ENCODE measurements around the gene PTPRZ1.

GRCh38 chr7:121957626-121958025 lies 84.7 kb downstream of the PTPRZ1 start:
- TF ChIP-seq HDAC2 (IDR thresholded peaks at IDR 0.05), result no peak
- no peak for TF ChIP-seq BHLHE40 (IDR thresholded peaks at IDR 0.05; ENCODE audit: low read depth, low read length)
- no peak for TF ChIP-seq CTCF (IDR thresholded peaks at IDR 0.05)
- TF ChIP-seq JUN (IDR thresholded peaks at IDR 0.05), result no peak
- no peak for TF ChIP-seq REST (IDR thresholded peaks at IDR 0.05)
- no peak for TF ChIP-seq E2F6 (IDR thresholded peaks at IDR 0.05; ENCODE audit: borderline replicate concordance, low read depth)
- TF ChIP-seq MYC (IDR thresholded peaks at IDR 0.05; ENCODE audit: borderline replicate concordance, low read length), result no peak
- TF ChIP-seq POLR2A (IDR thresholded peaks at IDR 0.05; ENCODE audit: low read length), result no peak
- no peak for TF ChIP-seq CHD2 (IDR thresholded peaks at IDR 0.05; ENCODE audit: low read length, partially characterized antibody)
- TF ChIP-seq EP300 (IDR thresholded peaks at IDR 0.05), result no peak
- TF ChIP-seq RFX5 (IDR thresholded peaks at IDR 0.05), result no peak
